ENCODE measurements around the gene ADD3.

Gene ADD3

DNA sequence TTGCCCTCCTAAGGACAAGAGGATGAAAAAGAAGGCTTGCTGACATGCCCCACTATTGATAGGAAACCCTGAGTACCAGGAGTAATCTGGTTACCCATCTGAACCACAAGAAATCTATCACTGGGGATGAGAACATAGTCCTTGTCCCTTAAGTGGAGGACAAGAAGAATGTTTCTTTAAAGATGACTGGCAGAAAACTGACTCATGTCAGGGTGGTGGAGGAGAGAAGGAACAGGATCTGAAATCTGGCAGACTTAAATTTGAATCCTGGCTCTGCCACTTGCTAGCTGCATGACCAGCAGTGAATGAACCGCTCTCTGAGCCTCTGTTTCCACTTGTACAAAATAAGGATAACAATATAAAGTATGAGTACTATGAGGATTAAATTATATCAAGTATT is 45.5 kb upstream of the ADD3 start:
- no peak overlapping the region for H3K4me3 ChIP-seq (ENCODE audit: low read depth, low read length)
- in situ Hi-C loops (cut with HindIII; ENCODE audit: low sequenced_read_pairs): no loop called here
- no peak for TF ChIP-seq CTCF (IDR thresholded peaks at IDR 0.05; ENCODE audit: low read depth, low read length)
- DNase-seq (ENCODE audit: low read depth, low spot score): no peak

DNA sequence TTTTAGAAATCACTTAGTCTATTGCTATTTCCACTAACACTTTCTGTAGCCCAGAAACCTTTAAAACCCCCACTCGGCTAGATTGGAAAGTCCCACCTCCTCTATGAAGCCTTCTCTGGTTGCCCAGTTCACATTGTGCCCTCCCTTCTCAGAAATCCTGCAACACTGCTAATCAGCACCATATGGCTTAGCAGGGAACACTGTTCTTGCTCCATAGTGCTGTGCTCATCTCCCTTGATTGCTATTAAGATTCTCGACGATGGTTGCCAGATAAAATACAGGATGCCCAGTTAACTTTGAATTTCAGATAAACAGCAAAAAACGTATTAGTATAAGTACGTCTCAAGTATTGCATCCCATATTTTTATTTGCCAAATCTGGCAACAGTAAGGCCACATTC is 44.3 kb upstream of the ADD3 start:
- peak; percentile 44 for DNase-seq (ENCODE audit: low read depth, low spot score)
- TF ChIP-seq CTCF (IDR thresholded peaks at IDR 0.05; ENCODE audit: low read depth, low read length): no peak
- no peak overlapping the region for H3K4me3 ChIP-seq (ENCODE audit: low read depth, low read length)
- in situ Hi-C loops (cut with HindIII; ENCODE audit: low sequenced_read_pairs): no loop called here

GRCh38 chr10:109964318-109964717 is 43.5 kb upstream of the ADD3 start:
- H3K4me3 ChIP-seq (ENCODE audit: low read depth, low read length): no peak overlapping the region
- TF ChIP-seq CTCF (IDR thresholded peaks at IDR 0.05; ENCODE audit: low read depth, low read length): no peak
- no peak for DNase-seq (ENCODE audit: low read depth, low spot score)
- in situ Hi-C loops (cut with HindIII; ENCODE audit: low sequenced_read_pairs): no loop called here

GRCh38 chr10:109966961-109967738 is 40.6 kb upstream of the ADD3 start:
- peak; percentile 75 for DNase-seq (ENCODE audit: low read depth, low spot score)
- in situ Hi-C loops (cut with HindIII; ENCODE audit: low sequenced_read_pairs): no loop called here
- TF ChIP-seq CTCF (IDR thresholded peaks at IDR 0.05; ENCODE audit: low read depth, low read length): no peak
- no peak overlapping the region for H3K4me3 ChIP-seq (ENCODE audit: low read depth, low read length)

DNA sequence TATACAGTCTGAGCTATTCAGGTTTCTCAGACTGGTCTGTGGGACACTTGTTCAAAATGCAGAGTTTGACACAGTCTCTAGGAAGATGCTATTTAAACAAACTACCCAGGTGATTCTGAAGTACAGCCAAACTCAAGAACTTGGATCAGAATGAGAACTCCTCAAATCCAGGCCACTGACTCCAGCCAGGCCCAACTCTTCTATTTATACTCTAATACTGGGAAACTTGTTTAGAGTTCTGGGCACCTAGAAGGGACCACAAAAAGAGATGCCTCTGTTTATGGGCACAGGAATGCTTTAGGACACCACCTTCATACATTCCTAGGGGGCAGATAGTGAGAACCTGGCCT is 40.1 kb upstream of the ADD3 start:
- TF ChIP-seq CTCF (IDR thresholded peaks at IDR 0.05; ENCODE audit: low read depth, low read length): no peak
- in situ Hi-C loops (cut with HindIII; ENCODE audit: low sequenced_read_pairs): no loop called here
- H3K4me3 ChIP-seq (ENCODE audit: low read depth, low read length): no peak overlapping the region
- DNase-seq (ENCODE audit: low read depth, low spot score): no peak

GRCh38 chr10:109968953-109969759 is 38.6 kb upstream of the ADD3 start:
- DNase-seq (ENCODE audit: low read depth, low spot score): no peak
- no peak overlapping the region for H3K4me3 ChIP-seq (ENCODE audit: low read depth, low read length)
- no peak for TF ChIP-seq CTCF (IDR thresholded peaks at IDR 0.05; ENCODE audit: low read depth, low read length)
- in situ Hi-C loops (cut with HindIII; ENCODE audit: low sequenced_read_pairs): no loop called here

All from astrocyte of the spinal cord (primary cell).